Measurements from ENCODE around the gene ZNF830.
"Not testable (repeated sequence)": the region's sequence is repeated elsewhere in the genome, so short reads cannot be mapped to it uniquely, and the experiment has no call there.

ZNF830 gene

DNA sequence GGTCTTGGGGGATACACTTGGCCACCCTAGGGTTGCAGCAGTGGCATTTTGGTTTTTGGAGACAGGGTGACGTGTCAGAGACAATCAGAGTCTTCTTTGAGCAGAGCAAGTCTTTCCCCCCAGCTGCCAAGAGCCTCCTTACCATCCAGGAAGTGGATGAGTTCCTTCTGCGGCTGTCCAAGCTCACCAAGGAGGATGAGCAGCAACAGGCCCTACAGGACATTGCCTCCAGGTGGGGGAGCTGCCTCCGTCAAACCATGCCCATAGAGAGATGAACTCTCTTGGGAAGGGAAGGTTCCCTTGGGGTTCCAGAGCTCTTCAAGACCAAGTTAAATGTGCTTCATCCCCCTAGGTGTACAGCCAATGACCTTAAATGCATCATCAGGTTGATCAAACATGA lies 30.3 kb downstream of the ZNF830 start:
- DNase-seq (ENCODE audit: low read depth): no peak

DNA sequence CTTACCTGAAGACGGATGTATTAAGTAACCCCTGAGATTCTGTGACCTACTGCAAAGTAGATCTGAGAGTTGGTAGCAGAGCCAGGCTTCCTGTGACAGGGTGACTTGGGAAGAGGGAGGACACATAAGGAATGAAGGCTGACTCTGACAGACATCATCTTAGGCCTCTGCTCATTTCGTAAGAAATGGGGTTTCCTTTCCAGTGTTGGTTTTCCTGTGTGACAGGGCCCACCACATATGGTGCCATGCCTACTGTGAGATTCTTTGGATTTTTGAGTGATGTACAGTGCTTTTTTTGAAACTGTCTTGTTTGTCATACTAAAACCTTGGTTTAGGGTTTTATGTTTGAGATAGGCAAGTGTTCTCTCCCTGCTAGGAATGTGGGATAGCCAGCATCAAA lies 31.7 kb downstream of the ZNF830 start:
- DNase-seq (ENCODE audit: low read depth): no peak

DNA sequence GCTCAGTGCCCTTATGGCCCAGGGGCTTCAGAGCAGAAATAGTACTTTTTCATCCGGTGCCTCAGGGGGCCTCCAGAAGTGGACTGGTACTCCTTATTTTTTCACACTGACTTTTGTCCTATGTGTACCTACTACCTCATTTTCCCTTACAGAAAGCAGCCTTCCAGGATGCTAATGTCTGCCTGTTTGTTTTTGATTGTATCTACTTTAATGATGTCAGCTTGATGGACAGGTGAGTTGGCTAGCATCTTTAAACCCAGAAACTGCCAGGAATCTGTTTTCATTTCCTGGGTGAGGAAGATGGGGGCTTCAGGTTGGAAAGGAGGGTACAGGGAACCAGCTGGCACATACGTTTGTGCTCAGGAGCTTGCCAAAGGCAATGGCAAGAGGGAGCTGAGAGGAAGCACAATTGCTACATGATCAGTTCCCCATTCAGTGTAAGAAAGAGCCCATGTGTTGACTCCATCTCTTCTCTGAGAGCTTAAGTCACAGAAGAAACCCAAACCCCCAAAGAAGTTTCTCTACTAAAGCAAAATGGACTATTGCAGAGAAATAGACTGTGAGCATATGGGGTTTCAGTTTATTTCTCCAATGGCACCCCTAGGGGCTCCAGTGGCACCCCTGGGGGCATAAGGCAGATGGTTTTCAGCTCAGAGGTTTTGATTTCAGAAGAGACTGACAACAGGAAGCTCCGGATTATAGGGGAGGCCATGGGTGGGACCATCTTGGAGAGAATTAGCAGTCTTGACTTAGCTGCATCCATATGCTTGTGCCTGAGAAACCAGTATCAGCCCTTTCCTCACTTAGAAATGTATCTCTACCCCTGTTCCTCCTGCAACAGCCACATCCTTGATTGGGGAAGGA lies 35.3 kb downstream of the ZNF830 start:
- DNase-seq (ENCODE audit: low read depth): no peak

DNA sequence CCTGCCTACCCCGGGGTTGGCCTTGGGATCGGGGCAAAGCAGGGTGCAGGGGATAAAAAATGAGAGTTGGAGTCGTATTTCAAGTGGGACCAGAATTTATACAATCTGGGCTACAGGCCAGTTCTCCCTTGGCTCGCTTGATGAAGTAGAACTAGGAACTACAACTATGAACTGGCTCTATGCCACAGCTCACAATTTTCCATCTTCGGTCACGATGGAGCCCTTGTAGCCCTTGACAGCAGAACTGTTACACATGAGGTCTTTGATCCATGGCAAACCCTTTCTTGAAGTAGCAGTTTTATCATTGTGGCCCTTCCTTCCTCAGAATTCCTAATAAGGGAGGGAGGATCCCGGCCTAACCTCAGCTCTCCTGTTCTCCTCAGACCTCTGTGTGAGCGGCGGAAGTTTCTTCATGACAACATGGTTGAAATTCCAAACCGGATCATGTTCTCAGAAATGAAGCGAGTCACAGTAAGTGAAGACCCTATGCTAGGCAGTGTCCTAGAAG lies 36.1 kb downstream of the ZNF830 start:
- DNase-seq (ENCODE audit: low read depth): peak; percentile 76

DNA sequence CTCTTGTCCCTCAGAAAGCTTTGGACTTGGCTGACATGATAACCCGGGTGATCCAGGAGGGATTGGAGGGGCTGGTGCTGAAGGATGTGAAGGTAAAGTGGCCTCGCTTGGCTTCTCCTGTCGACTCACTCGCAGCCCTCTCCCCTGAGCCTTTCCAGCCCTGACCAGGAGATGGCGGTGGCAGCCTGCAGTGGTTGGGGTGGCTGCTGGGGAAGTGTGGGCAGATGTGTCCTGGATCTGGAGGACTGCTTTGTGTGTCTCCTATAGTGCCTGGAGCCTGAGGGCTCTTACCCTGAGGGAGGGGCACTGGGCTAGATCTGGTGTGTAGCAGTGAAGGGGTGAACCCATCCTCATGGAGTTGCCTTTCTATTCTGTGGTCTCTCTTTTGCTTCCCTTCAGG lies 36.9 kb downstream of the ZNF830 start:
- DNase-seq (ENCODE audit: low read depth): peak; percentile 62

DNA sequence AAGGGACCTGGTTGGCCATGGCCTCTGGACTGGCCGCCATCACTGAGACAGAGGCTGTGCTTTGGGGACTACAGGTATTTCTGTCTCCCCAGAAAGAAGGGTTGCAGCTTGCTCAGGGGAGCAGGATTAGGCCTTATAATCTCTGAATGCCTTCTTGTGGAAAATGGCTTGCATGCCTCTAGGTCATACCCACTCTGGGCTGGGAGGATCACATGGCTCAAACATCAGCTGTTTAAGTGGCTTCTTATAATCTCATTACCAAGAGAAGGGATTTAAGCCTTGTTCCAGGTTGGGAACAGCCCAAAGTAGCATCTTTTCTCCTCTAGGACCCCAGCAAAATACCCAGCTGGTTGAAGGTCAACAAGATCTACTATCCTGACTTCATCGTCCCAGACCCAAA lies 38.1 kb downstream of the ZNF830 start:
- DNase-seq (ENCODE audit: low read depth): no peak

DNA sequence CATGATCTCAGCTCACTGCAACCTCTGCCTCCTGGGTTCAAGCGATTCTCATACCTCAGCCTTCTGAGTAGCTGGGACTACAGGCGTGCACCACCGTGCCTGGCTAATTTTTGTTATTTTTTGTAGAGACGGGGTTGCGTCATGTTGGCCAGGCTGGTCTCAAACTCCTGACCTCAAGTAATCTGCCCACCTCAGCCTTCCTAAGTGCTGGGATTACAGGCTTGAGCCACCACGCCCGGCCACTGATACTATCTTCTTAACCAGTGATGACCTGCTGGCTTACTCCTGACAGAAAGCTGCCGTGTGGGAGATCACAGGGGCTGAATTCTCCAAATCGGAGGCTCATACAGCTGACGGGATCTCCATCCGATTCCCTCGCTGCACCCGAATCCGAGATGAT lies 39.6 kb downstream of the ZNF830 start:
- DNase-seq (ENCODE audit: low read depth): not testable (repeated sequence)

DNA sequence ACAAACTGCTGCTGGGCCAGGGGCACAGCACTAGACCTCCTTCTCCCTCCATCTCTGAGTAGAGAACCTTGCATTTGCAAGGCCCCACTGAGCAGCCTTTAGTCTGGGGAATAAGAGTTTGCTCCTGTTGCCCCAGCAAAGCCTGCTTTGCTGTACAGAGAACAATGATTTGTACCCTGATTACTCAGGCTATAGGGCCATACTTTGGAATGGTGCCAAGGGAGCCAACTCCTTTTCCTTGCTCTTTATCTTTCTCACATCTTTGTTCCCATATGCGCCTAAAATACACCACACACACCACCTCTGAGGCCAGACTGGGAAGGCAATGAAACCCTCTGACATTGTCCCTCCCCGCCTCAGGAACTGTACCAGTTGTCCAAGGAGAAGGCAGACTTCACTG lies 40.2 kb downstream of the ZNF830 start:
- no peak for DNase-seq (ENCODE audit: low read depth)

DNA sequence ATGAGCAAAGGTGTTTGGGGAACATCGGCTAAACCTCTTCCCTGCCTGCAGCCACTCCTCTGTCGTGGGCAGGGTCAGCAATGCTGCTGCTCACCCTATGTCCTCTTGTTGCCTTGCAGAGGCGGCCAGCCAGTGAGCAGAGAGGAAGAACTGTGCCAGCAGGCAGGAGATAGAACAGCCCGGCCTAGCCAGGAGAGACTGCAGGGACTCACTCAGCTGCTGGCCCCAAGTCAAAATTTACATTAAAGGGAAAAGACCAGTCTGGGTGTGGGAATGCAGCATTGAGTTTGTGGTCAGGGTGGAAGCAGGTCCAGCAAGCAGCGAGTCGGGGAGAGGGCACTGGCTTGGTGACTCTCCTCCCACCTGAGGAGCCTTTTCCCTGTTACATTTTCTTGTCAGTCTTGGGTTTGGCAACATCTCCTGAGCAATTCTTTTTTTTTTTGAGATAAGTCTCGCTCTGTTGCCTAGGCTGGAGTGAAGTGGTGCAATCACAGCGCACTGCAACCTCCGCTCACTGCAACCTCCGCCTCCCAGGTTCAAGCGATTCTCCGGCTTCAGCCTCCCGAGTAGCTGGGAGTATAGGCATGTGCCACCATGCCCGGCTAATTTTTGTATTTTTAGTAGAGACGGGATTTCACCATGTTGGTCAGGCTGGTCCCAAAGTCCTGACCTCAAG lies 41.7 kb downstream of the ZNF830 start:
- no peak for DNase-seq (ENCODE audit: low read depth)

DNA sequence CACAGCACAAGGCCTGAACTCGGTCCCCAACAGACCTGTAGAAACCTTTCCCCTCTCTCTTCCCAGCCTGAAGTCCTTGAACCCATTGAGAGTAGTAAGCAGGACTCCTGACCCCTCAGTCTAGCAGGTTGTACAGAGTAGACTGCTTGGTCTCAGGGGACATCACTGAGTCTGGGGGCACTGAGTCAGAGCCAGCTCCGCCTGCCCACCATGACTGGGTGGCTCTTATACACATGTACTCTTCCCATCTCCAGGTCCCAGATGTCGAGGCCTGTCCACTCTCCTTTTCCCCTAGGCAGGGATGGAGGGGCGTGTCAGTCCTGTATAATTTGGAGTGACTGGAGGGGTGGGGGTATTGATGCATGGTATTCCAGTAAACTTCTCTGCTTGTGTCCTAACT lies 42.4 kb downstream of the ZNF830 start:
- no peak for DNase-seq (ENCODE audit: low read depth)

DNA sequence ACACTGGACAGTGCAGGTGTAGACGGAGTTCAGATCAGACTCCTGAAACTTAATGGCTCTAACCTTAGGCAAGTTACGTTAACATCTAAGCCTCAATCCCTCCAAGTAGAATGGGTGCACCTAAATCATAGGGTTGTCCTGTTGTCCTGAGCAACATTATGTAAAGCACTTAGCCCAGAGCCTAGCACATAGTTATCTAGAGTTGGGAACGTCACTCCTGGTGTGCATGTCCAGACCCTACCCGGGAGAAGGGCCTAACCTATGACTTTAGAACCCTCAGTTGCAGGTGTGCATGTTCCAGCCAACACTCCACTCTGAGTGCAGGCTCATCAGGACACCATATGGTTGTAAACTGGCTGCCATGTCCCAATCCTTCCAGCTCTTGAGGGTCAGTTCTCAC lies 45.0 kb downstream of the ZNF830 start:
- DNase-seq (ENCODE audit: low read depth): no peak

DNA sequence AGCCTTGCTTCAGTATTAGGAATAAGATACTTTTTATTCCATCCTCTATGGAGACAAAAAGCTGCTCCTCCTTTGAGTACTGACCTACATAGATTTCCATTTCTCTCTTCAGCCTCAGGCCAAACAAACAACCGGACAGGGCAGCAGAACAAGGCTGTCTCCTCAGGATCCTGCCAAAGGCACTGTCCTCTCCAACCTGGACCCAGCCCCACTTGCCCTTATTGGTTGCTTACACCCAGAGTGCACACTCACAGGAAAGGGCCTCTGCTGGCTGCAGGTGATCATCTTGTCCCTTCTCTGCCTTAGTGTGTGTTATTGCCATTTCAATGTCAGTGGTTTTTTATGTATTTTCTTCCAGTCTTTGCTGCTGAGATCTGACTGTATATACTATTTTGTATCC lies 45.6 kb downstream of the ZNF830 start:
- DNase-seq (ENCODE audit: low read depth): no peak

DNA sequence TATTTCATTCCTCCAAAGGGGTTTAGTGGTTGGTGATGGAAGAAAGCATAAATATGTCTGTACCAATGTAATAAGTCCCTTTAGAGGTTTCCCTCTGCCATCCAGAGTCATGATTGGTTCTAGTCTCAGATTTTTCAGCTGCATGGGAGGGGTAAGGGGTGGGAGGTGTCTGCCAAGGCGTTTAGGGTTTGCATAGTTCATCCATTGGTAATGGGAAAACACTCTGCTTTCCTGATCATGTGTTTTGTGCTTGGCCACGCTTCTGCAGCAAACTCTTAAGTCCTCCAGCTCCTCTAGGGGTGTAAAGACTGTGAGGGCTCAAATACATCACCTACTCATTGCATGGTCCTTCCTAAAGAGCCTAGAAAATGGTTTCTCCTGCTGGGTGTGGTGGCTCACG lies 48.8 kb downstream of the ZNF830 start:
- DNase-seq (ENCODE audit: low read depth): no peak

DNA sequence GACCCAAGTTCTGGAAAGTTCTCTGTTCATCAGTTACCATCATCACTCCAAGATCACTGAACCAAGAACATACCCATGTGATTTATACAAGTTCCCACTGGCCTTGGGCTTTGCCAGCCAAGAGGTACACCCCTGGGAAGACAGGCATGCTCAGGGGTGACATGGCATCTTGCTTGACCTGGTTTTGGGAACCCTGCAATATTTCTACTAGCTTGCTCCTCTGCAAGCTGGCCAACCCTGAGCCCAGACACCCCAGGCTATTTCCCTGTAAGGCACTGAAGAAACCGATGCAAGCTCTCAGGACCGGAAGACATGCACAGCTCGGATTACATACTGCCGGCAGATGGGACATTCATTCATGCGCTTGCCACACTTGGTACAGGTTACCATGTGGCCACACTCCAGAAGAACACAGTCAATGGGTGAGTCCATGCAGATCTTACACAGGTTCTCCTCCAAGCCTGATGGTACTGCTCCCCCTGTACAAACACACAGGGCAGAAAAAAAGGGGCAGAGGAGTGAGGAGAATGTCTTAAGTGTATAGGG lies 50.4 kb downstream of the ZNF830 start:
- DNase-seq (ENCODE audit: low read depth): peak; percentile 11
